CD4-positive, CD25-positive, alpha-beta regulatory T cell (primary cell): ENCODE measurements around the gene CAB39L. TPM values are rescaled to one million over a fixed set of nuclear protein-coding genes. Genes with fewer than 3 reads are reported as not detected.
A peak's percentile ranks its signal among the peaks of the same experiment; 100 is the strongest.

Source experiments
- ATAC-seq, 2 donors: fragments of 150-1000 bp; cut with Tn5 transposase; one replicate each; pipeline ENCODE4 v1.10.0; 2021; ENCODE audit warnings: low read depth in 2 of 2, moderate number of reproducible peaks in 2 of 2, moderate library complexity in 1 of 2
- DNase-seq, 3 donors: peaks; one replicate each; pipeline versions ENCODE4 v3.0.0 to v3.0.0-alpha.2; 2012 to 2022; ENCODE audit warnings: mixed read lengths in 1 of 3
- H3K27ac ChIP-seq: one replicate; pipeline ENCODE4 v1.7.0; 2013; ENCODE audit warnings: mild to moderate bottlenecking, low read length; ENCODE audit not compliant: insufficient read depth, poor library complexity, severe bottlenecking
- H3K27me3 ChIP-seq: one replicate; pipeline ENCODE4 v1.7.0; 2013; ENCODE audit warnings: low read length; ENCODE audit not compliant: control insufficient read depth, insufficient read depth
- H3K36me3 ChIP-seq: one replicate; pipeline ENCODE4 v1.7.0; 2013; ENCODE audit warnings: mild to moderate bottlenecking, low read length, moderate library complexity; ENCODE audit not compliant: control insufficient read depth, insufficient read depth
- H3K4me1 ChIP-seq: 2 replicates; pipeline ENCODE4 v1.7.0; 2013; ENCODE audit warnings: mild to moderate bottlenecking, low read length; ENCODE audit not compliant: insufficient read depth, control insufficient read depth, poor library complexity, severe bottlenecking
- H3K4me3 ChIP-seq: one replicate; pipeline ENCODE4 v1.7.0; 2013; ENCODE audit warnings: low read depth, mild to moderate bottlenecking, low read length, moderate library complexity
- H3K9me3 ChIP-seq, 2 experiments: 1 replicate in 1 of 2; 2 replicates in 1 of 2; pipeline ENCODE4 v1.7.0; 2013; ENCODE audit warnings: low read length in 2 of 2, mild to moderate bottlenecking in 1 of 2, moderate library complexity in 1 of 2; ENCODE audit not compliant: control insufficient read depth in 2 of 2
- H3K27ac Mint-ChIP-seq, 3 donors: one replicate each; pipeline ENCODE4 v1.8.0; 2020 to 2022; ENCODE audit warnings: mild to moderate bottlenecking in 3 of 3, mixed read lengths in 3 of 3, moderate library complexity in 2 of 3
- H3K27me3 Mint-ChIP-seq: one replicate; pipeline ENCODE4 v1.8.0; 2022; ENCODE audit warnings: mild to moderate bottlenecking, mixed read lengths
- H3K36me3 Mint-ChIP-seq: one replicate; pipeline ENCODE4 v1.8.0; 2020; ENCODE audit warnings: mixed read lengths
- H3K4me1 Mint-ChIP-seq, 4 donors: one replicate each; pipeline ENCODE4 v1.8.0; 2020 to 2022; ENCODE audit warnings: mixed read lengths in 4 of 4, mild to moderate bottlenecking in 1 of 4
- H3K4me3 Mint-ChIP-seq, 4 donors: one replicate each; pipeline ENCODE4 v1.8.0; 2020 to 2022; ENCODE audit warnings: mild to moderate bottlenecking in 4 of 4, mixed read lengths in 4 of 4, moderate library complexity in 3 of 4
- H3K9me3 Mint-ChIP-seq, 7 donors: one replicate each; pipeline ENCODE4 v1.8.0; 2020 to 2022; ENCODE audit warnings: mixed read lengths in 7 of 7, mild to moderate bottlenecking in 3 of 7, moderate library complexity in 2 of 7
- polyA plus RNA-seq, 4 donors: library from polyadenylated mRNA; unstranded; fragments of 300-500 nt; fragmentation: Illumina TruSeq; gene quantifications; one replicate each; pipeline ENCODE4 v1.2.3, GENCODE V29; 2021
- total RNA-seq: library from RNA; stranded (reverse); gene quantifications from one replicate; pipeline ENCODE4 v1.2.3, GENCODE V29; 2022

Gene CAB39L
- total and polyA plus RNA-seq, 5 donors from 2014 or later: 3.0 to 13.9 (median 7.3) TPM

- Mint-ChIP-seq H3K4me1 (peaks cover 0 to 5% (median under 1%) of the 10 kb centered on the region in 4 donors), H3K4me3 (no peak overlapping the region), H3K36me3 (peaks cover 58% of the 10 kb centered on the region), H3K27me3 (no peaks in the 10 kb centered on the region), H3K27ac (no peak overlapping the region), H3K9me3 (peaks cover 0 to 12% (median 4%) of the 10 kb centered on the region in 7 donors)
- H3K36me3 ChIP-seq: peaks cover 77% of the 10 kb centered on the region
- no peaks in the 10 kb centered on the region for H3K4me1 ChIP-seq
- no peak overlapping the region for H3K27ac ChIP-seq
- H3K9me3 ChIP-seq: peaks cover 12 to 17% of the 10 kb centered on the region in 2 experiments
- DNase-seq (no peak), ATAC-seq (no peak)
- no peaks in the 10 kb centered on the region for H3K27me3 ChIP-seq
- no peak overlapping the region for H3K4me3 ChIP-seq
These were observed 20.2 kb upstream of the CAB39L start for GRCh38 chr13:49464085-49464484.

- peaks cover 2 to 33% (median 25%) of the 10 kb centered on the region in 4 donors for H3K4me1 Mint-ChIP-seq
- Histone ChIP-seq H3K4me1 (peaks cover 13% of the 10 kb centered on the region), H3K36me3 (peaks cover 44% of the 10 kb centered on the region), H3K27me3 (no peaks in the 10 kb centered on the region), H3K9me3 (peaks cover 12 to 17% of the 10 kb centered on the region in 2 experiments), H3K27ac (no peak overlapping the region), H3K4me3 (no peak overlapping the region)
- ATAC-seq (no peak), DNase-seq (no peak)
- H3K27ac Mint-ChIP-seq: no peak overlapping the region
- no peak overlapping the region for H3K4me3 Mint-ChIP-seq
- peaks cover 52% of the 10 kb centered on the region for H3K36me3 Mint-ChIP-seq
- no peaks in the 10 kb centered on the region for H3K27me3 Mint-ChIP-seq
- H3K9me3 Mint-ChIP-seq: peaks cover 0 to 12% (median 4%) of the 10 kb centered on the region in 7 donors
These were observed 15.7 kb upstream of the CAB39L start for GRCh38 chr13:49459580-49459979.

GRCh38 chr13:49457221-49457620 is 13.4 kb upstream of the CAB39L start:
- Mint-ChIP-seq H3K27ac (peak overlapping the region in 1 of 3 donors; percentile 74), H3K36me3 (peaks cover 42% of the 10 kb centered on the region), H3K4me3 (no peak overlapping the region), H3K9me3 (peaks cover 0 to 2% (median 0%) of the 10 kb centered on the region in 7 donors), H3K4me1 (peaks cover 5 to 49% (median 35%) of the 10 kb centered on the region in 4 donors), H3K27me3 (no peaks in the 10 kb centered on the region)
- H3K4me1 ChIP-seq: peaks cover 22% of the 10 kb centered on the region
- H3K9me3 ChIP-seq: peaks cover 4% of the 10 kb centered on the region in 2 experiments
- H3K27ac ChIP-seq: no peak overlapping the region
- no peak overlapping the region for H3K4me3 ChIP-seq
- ATAC-seq: no peak
- peaks cover 25% of the 10 kb centered on the region for H3K36me3 ChIP-seq
- no peaks in the 10 kb centered on the region for H3K27me3 ChIP-seq
- DNase-seq: no peak

DNA sequence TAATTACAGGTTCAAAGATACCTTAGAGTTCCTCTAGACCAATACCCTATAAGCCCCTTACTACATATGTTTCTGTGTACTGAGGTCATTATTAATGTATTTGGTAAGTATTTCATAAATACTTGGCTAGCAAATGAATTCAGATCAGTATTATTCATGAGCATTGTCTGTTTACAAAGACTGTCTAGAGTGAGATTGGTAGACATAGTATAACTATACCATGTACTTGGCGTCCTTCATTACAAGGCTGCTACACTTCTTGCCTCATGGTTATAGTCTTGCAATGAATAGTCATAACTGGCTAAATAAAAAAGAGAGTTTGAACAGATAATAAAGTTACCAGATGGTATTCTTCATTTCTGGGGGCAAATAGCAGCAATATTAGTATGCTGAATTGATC is 12.3 kb upstream of the CAB39L start:
- no peak for DNase-seq
- Histone ChIP-seq H3K9me3 (no peaks in the 10 kb centered on the region), H3K27ac (no peak overlapping the region), H3K4me3 (no peak overlapping the region), H3K27me3 (no peaks in the 10 kb centered on the region), H3K4me1 (peaks cover 22% of the 10 kb centered on the region), H3K36me3 (peaks cover 15% of the 10 kb centered on the region)
- Mint-ChIP-seq H3K9me3 (no peaks in the 10 kb centered on the region), H3K36me3 (peaks cover 32% of the 10 kb centered on the region), H3K4me3 (peak overlapping the region in 2 of 4 donors; percentile 3 to 43), H3K27ac (peak overlapping the region in 1 of 3 donors; percentile 74), H3K4me1 (peaks cover 5 to 49% (median 39%) of the 10 kb centered on the region in 4 donors), H3K27me3 (no peaks in the 10 kb centered on the region)
- ATAC-seq: no peak

DNA sequence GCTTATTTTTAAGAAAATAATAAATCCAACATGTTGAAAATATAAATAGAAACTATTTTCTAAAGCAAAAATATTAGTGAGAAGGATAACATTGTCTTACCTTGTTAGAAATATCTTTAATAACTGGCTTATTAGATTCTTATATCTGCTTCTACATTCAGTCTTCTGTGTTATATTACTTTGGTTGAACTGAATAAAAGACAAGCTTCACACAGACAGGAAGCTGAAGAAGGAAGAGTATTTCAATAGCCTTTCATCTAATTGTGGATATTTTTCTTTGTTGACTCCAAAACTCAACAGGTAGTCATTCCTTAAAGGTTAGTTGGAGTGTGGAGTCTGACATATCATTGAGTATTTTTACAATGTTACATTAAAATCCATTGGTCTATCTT is 11.1 kb upstream of the CAB39L start:
- H3K4me3 Mint-ChIP-seq: peak overlapping the region; percentile 10 to 58 (median 42)

DNA sequence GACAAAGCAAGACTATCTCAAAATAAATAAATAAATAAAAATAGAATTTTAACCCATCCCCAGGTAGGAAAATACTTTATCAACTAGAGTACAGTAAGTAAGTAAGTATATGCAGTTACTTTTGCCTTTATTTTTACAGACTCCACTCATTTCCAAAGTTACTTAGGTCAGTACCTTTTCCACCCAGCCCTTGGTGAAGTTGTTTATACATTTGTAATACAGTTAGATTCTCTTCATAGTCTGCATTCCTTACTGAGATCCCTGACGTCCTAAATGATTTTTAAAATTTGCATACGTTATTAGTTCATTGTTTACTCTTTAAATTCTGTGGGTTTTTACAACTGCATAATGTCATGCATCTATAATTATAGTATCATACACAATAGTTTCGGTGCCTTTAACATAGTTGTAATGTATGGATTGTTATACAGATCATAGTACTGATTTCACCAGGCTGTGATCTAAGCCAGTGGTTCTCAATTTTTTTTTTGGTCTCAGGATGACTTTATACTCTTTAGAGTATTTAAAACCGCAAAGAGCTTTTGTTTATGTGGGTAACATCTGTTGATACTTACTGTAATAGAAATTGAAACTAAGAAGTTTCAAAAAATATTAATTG is 10.6 kb upstream of the CAB39L start:
- DNase-seq (peak in 2 of 3 donors; percentile 60 to 73), ATAC-seq (peak; percentile 90 to 94)
- peaks cover 7% of the 10 kb centered on the region for H3K36me3 ChIP-seq
- no peaks in the 10 kb centered on the region for H3K9me3 ChIP-seq
- Mint-ChIP-seq H3K27me3 (no peaks in the 10 kb centered on the region), H3K27ac (peak overlapping the region; percentile 59 to 98 (median 66)), H3K4me1 (peaks cover 13 to 60% (median 49%) of the 10 kb centered on the region in 4 donors), H3K4me3 (peak overlapping the region; percentile 52 to 70 (median 56)), H3K36me3 (peaks cover 30% of the 10 kb centered on the region), H3K9me3 (no peaks in the 10 kb centered on the region)
- peak overlapping the region; percentile 71 for H3K4me3 ChIP-seq
- peaks cover 27% of the 10 kb centered on the region for H3K4me1 ChIP-seq
- peak overlapping the region; percentile 73 for H3K27ac ChIP-seq
- H3K27me3 ChIP-seq: no peaks in the 10 kb centered on the region

More for the DNA sequence above, 11.1 kb upstream of the CAB39L start:
- Mint-ChIP-seq H3K9me3 (no peaks in the 10 kb centered on the region), H3K27ac (peak overlapping the region; percentile 15 to 77 (median 59)), H3K27me3 (no peaks in the 10 kb centered on the region), H3K4me1 (peaks cover 10 to 55% (median 44%) of the 10 kb centered on the region in 4 donors), H3K36me3 (peaks cover 27% of the 10 kb centered on the region)
- no peaks in the 10 kb centered on the region for H3K9me3 ChIP-seq
- peaks cover 27% of the 10 kb centered on the region for H3K4me1 ChIP-seq
- H3K4me3 ChIP-seq: peak overlapping the region; percentile 71
- ATAC-seq: peak; percentile 12 to 23
- no peaks in the 10 kb centered on the region for H3K27me3 ChIP-seq
- no peak for DNase-seq
- H3K27ac ChIP-seq: peak overlapping the region; percentile 73
- peaks cover 7% of the 10 kb centered on the region for H3K36me3 ChIP-seq

DNA sequence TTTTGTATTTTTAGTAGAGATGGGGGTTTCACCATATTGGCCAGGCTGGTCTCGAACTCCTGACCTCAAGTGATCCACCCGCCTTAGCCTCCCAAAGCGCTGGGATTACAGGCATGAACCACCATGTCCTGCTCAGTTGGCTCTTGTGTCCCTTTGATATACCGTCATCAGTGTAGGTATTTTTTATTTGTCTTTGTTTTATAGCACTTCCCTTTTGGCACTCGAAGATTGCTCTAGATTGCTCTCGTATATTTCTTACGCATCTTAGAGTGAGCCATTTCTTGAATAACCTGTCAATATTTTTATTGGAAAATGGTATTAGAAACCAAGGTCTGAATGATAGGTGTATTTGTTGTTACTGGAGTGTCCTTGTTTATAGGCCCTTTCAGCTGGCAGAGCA is 9.6 kb upstream of the CAB39L start:
- no peaks in the 10 kb centered on the region for H3K9me3 Mint-ChIP-seq
- H3K4me1 ChIP-seq: peaks cover 32% of the 10 kb centered on the region
- H3K4me1 Mint-ChIP-seq: peaks cover 15 to 63% (median 55%) of the 10 kb centered on the region in 4 donors
- H3K27ac ChIP-seq: no peak overlapping the region
- H3K36me3 ChIP-seq: peaks cover 7% of the 10 kb centered on the region
- no peaks in the 10 kb centered on the region for H3K27me3 ChIP-seq
- H3K4me3 ChIP-seq: no peak overlapping the region
- peak overlapping the region in 1 of 4 donors; percentile 28 for H3K4me3 Mint-ChIP-seq
- ATAC-seq (no peak), DNase-seq (no peak)
- no peaks in the 10 kb centered on the region for H3K9me3 ChIP-seq
- peaks cover 26% of the 10 kb centered on the region for H3K36me3 Mint-ChIP-seq
- no peaks in the 10 kb centered on the region for H3K27me3 Mint-ChIP-seq
- H3K27ac Mint-ChIP-seq: peak overlapping the region in 1 of 3 donors; percentile 79
